ENCODE measurements around the gene PRKACG. TPM values are rescaled to one million over a fixed set of nuclear protein-coding genes. Genes with fewer than 3 reads are reported as not detected.
A peak's percentile ranks its signal among the peaks of the same experiment; 100 is the strongest.

PRKACG gene
- not detected for total RNA-seq
- total RNA-seq (2013), result not detected

DNA sequence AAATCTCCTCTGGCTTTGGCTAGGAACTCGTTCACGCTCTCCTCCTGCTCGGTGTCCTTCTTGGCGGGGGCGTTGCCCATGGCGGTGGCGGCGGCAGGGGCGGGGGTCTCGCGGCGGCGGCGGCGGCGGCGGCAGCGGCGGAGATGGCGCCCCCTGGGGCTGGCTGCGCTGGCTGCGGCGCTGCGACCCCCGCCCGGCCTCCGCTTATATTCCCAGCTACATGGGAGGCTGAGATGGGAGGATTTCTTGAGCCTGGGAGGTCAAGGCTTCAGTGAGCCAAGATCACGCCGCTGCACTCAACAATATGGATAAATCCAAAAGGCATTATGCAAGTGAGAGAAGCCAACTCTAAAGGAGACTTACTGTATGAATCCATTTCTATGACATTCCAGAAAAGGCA lies at the start of gene PRKACG:
Gene PRKACG (minus strand): TSS at position 101 of the 400 bp plus-strand sequence. CDS start 21 bp downstream, at position 80.
- WGBS (ENCODE audit: insufficient coverage), result 98% methylated on average over 29 of the region's 29 CpGs
- Histone ChIP-seq H3K4me3 (ENCODE audit: low read length) (no peak within 1 kb of the TSS), H3K27me3 (ENCODE audit: control insufficient read depth, insufficient read depth, low read length) (no peaks in the 10 kb centered on the region), H3K9me3 (ENCODE audit: control insufficient read depth, insufficient read depth, low read length) (no peaks in the 10 kb centered on the region), H3K36me3 (ENCODE audit: control insufficient read depth, insufficient read depth, low read length) (no peaks in the 10 kb centered on the region), H3K27ac (ENCODE audit: low read length) (no peak within 1 kb of the TSS), H3K4me1 (ENCODE audit: control insufficient read depth, insufficient read depth, low read length) (peaks cover 12% of the 10 kb centered on the region)
- ATAC-seq, result no peak
- Mint-ChIP-seq H3K9me3 (no peaks in the 10 kb centered on the region), H3K27ac (no peak within 1 kb of the TSS), H3K27me3 (ENCODE audit: low read depth in 2 of 2) (peaks cover 0 to 23% of the 10 kb centered on the region in 2 donors), H3K4me1 (peaks cover 6 to 17% of the 10 kb centered on the region in 2 donors), H3K4me3 (no peak within 1 kb of the TSS), H3K36me3 (no peaks in the 10 kb centered on the region)
- intact Hi-C loops (cut with micrococcal nuclease), result no loop called here
- TF ChIP-seq, protein P1, sequence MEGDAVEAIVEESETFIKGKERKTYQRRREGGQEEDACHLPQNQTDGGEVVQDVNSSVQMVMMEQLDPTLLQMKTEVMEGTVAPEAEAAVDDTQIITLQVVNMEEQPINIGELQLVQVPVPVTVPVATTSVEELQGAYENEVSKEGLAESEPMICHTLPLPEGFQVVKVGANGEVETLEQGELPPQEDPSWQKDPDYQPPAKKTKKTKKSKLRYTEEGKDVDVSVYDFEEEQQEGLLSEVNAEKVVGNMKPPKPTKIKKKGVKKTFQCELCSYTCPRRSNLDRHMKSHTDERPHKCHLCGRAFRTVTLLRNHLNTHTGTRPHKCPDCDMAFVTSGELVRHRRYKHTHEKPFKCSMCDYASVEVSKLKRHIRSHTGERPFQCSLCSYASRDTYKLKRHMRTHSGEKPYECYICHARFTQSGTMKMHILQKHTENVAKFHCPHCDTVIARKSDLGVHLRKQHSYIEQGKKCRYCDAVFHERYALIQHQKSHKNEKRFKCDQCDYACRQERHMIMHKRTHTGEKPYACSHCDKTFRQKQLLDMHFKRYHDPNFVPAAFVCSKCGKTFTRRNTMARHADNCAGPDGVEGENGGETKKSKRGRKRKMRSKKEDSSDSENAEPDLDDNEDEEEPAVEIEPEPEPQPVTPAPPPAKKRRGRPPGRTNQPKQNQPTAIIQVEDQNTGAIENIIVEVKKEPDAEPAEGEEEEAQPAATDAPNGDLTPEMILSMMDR (IDR thresholded peaks at IDR 0.05), result no peak
- DNase-seq, result no peak

DNA sequence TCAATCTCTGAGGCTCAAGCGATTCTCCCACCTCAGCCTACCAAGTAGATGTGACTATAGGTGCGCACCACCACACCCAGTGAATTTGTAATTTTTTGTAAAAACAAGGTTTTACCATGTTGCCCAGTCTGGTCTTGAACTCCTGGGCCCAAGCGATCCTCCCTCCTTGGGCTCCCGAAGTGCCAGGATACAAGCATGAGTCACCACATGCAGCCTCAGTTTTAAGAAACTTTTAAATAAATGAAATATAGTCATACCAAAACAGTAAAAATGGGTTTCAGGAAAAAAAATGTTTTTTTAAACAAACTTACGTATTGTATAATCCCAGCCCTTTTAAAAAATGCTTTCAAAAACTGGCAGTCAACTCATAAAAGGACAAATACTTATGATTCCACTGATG lies 48.3 kb upstream of the PRKACG start:
- TF ChIP-seq, protein P1 (IDR thresholded peaks at IDR 0.05), result no peak
- H3K4me1 Mint-ChIP-seq, result peaks cover 25 to 28% of the 10 kb centered on the region in 2 donors
- H3K9me3 Mint-ChIP-seq, result no peaks in the 10 kb centered on the region
- no peak overlapping the region for H3K4me3 ChIP-seq (ENCODE audit: low read length)
- H3K36me3 Mint-ChIP-seq, result no peaks in the 10 kb centered on the region
- DNase-seq, result no peak
- no peak overlapping the region for H3K4me3 Mint-ChIP-seq
- no peak overlapping the region for H3K27ac ChIP-seq (ENCODE audit: low read length)
- peak overlapping the region in 1 of 2 donors; percentile 45 for H3K27ac Mint-ChIP-seq
- H3K27me3 ChIP-seq (ENCODE audit: control insufficient read depth, insufficient read depth, low read length), result no peaks in the 10 kb centered on the region
- ATAC-seq, result no peak
- intact Hi-C loops (cut with micrococcal nuclease), result no loop called here
- peaks cover 7% of the 10 kb centered on the region for H3K4me1 ChIP-seq (ENCODE audit: control insufficient read depth, insufficient read depth, low read length)
- WGBS (ENCODE audit: insufficient coverage), result 98% methylated on average over 5 of the region's 5 CpGs
- H3K27me3 Mint-ChIP-seq (ENCODE audit: low read depth in 2 of 2), result no peaks in the 10 kb centered on the region
- peaks cover 16% of the 10 kb centered on the region for H3K36me3 ChIP-seq (ENCODE audit: control insufficient read depth, insufficient read depth, low read length)
- H3K9me3 ChIP-seq (ENCODE audit: control insufficient read depth, insufficient read depth, low read length), result no peaks in the 10 kb centered on the region

DNA sequence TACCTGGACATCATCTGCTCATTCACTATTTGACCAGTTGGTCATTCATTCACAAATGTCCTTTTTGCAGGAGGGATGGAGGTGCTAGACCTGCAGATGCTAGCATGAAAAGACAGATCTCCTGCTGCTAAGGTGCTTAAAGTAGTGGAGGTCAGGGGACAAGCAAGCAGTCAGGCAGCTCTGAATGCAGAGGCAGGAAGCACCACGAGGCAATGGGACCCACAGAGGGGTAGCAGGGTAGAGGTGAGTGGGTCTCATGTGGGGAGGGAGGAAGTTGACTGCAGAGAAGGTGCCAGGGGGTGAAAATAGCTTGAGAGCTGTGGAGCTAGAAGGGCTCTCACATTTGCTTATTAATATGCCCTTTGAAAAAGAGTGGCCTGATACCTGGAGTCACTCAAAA lies 46.9 kb upstream of the PRKACG start:
- Mint-ChIP-seq H3K9me3 (no peaks in the 10 kb centered on the region), H3K27me3 (ENCODE audit: low read depth in 2 of 2) (no peaks in the 10 kb centered on the region), H3K4me3 (peak overlapping the region; percentile 61), H3K27ac (peak overlapping the region; percentile 49 to 64), H3K4me1 (peaks cover 32 to 35% of the 10 kb centered on the region in 2 donors), H3K36me3 (no peaks in the 10 kb centered on the region)
- TF ChIP-seq, protein P1 (IDR thresholded peaks at IDR 0.05), result no peak
- Histone ChIP-seq H3K36me3 (ENCODE audit: control insufficient read depth, insufficient read depth, low read length) (peaks cover 8% of the 10 kb centered on the region), H3K27me3 (ENCODE audit: control insufficient read depth, insufficient read depth, low read length) (no peaks in the 10 kb centered on the region), H3K27ac (ENCODE audit: low read length) (no peak overlapping the region), H3K9me3 (ENCODE audit: control insufficient read depth, insufficient read depth, low read length) (no peaks in the 10 kb centered on the region), H3K4me3 (ENCODE audit: low read length) (no peak overlapping the region), H3K4me1 (ENCODE audit: control insufficient read depth, insufficient read depth, low read length) (peaks cover 7% of the 10 kb centered on the region)
- 8% methylated on average over 1 of the region's 1 CpG for WGBS (ENCODE audit: insufficient coverage)
- intact Hi-C loops (cut with micrococcal nuclease), result no loop called here
- DNase-seq, result no peak
- peak in 2 of 3 donors; percentile 44 to 78 for ATAC-seq

DNA sequence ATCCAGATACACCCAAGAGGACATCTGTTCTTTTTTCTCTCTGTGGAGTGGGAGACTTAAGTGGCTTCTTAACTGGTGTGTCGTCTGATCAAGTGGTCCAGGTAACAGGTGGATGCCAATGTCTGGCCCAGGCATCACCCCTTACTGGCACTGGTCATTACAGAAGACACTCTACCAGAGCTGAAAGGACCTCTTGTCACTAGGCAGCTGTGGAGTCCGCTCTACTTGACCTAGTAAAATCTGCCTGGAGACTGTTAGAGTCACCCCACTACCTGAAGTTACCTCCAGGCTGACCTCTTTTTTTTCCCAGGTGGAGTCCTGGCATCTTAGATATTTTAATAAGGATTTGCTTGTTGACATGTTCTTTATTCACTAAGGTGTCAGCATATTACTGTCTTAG lies 44.2 kb upstream of the PRKACG start:
- ATAC-seq (no peak), DNase-seq (no peak)
- WGBS (ENCODE audit: insufficient coverage), result 100% methylated on average over 2 of the region's 2 CpGs
- no peak overlapping the region for H3K27ac ChIP-seq (ENCODE audit: low read length)
- H3K4me1 ChIP-seq (ENCODE audit: control insufficient read depth, insufficient read depth, low read length), result peaks cover 7% of the 10 kb centered on the region
- H3K36me3 ChIP-seq (ENCODE audit: control insufficient read depth, insufficient read depth, low read length), result peaks cover 12% of the 10 kb centered on the region
- H3K27me3 ChIP-seq (ENCODE audit: control insufficient read depth, insufficient read depth, low read length), result no peaks in the 10 kb centered on the region
- intact Hi-C loops (cut with micrococcal nuclease), result no loop called here
- H3K4me3 ChIP-seq (ENCODE audit: low read length), result no peak overlapping the region
- H3K9me3 ChIP-seq (ENCODE audit: control insufficient read depth, insufficient read depth, low read length), result no peaks in the 10 kb centered on the region
- Mint-ChIP-seq H3K9me3 (no peaks in the 10 kb centered on the region), H3K4me3 (no peak overlapping the region), H3K4me1 (peaks cover 32 to 35% of the 10 kb centered on the region in 2 donors), H3K27ac (peak overlapping the region in 1 of 2 donors; percentile 9), H3K36me3 (no peaks in the 10 kb centered on the region), H3K27me3 (ENCODE audit: low read depth in 2 of 2) (no peaks in the 10 kb centered on the region)
- TF ChIP-seq, protein P1 (IDR thresholded peaks at IDR 0.05), result no peak
